ENCODE data around the gene ZNF771. TPM values are rescaled to one million over a fixed set of nuclear protein-coding genes. Genes with fewer than 3 reads are reported as not detected.

ZNF771 gene
- total and polyA plus RNA-seq, 12 donors: 3.8 to 23.2 (median 5.1) TPM

DNA sequence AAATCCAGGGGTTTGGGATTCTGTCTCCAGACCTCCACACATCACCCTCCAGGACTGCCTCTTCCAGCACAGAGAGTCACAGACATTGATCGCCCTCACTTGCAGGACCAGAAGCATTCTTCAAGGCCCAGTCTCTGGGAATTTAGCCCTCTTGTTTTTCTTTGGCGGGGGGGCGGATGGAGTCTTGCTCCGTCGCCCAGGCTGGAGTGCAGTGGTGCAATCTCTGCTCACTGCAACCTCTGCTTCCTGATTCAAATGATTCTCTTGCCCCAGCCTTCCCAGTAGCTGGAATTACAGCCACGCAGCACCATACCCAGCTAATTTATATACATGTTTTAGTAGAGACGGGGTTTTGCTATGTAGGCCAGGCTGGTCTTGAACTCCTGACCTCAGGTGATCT lies 56.7 kb downstream of the ZNF771 start:
- H3K4me1 ChIP-seq: peaks cover 0 to 22% (median 0%) of the 10 kb centered on the region in 9 donors
- no peak for ATAC-seq
- H3K4me3 ChIP-seq: no peak overlapping the region
- no peaks in the 10 kb centered on the region for H3K27me3 ChIP-seq
- H3K27ac ChIP-seq: no peak overlapping the region
- H3K9me3 ChIP-seq: no peaks in the 10 kb centered on the region
- TF ChIP-seq, protein P1, sequence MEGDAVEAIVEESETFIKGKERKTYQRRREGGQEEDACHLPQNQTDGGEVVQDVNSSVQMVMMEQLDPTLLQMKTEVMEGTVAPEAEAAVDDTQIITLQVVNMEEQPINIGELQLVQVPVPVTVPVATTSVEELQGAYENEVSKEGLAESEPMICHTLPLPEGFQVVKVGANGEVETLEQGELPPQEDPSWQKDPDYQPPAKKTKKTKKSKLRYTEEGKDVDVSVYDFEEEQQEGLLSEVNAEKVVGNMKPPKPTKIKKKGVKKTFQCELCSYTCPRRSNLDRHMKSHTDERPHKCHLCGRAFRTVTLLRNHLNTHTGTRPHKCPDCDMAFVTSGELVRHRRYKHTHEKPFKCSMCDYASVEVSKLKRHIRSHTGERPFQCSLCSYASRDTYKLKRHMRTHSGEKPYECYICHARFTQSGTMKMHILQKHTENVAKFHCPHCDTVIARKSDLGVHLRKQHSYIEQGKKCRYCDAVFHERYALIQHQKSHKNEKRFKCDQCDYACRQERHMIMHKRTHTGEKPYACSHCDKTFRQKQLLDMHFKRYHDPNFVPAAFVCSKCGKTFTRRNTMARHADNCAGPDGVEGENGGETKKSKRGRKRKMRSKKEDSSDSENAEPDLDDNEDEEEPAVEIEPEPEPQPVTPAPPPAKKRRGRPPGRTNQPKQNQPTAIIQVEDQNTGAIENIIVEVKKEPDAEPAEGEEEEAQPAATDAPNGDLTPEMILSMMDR (IDR thresholded peaks at IDR 0.05): no peak
- intact Hi-C loops (cut with DNase I): no loop called here
- DNase-seq: no peak
- WGBS, 2 donors: 89 to 90% methylated on average over 7 of the region's 7 CpGs
- H3K36me3 ChIP-seq: no peaks in the 10 kb centered on the region

Other genes with a start within 250 kb of the ZNF771 start
- 10 to 100 TPM in 3 of 10 donors, 1 to 10 TPM in 7; 3.3 to 54.6 (median 5.5) TPM for gene CORO1A, start 224.0 kb upstream of the ZNF771 start, total RNA-seq
- 10 to 100 TPM; 11.5 to 15.3 TPM for gene CORO1A, start 224.0 kb upstream of the ZNF771 start, polyA plus RNA-seq
- 10 to 100 TPM; 38.2 to 74.4 (median 55.8) TPM for gene BOLA2B, start 213.9 kb upstream of the ZNF771 start, total RNA-seq
- 100 to 1,000 TPM; 193 to 226 TPM for gene BOLA2B, start 213.9 kb upstream of the ZNF771 start, polyA plus RNA-seq
- gene SLX1A, start 213.7 kb upstream of the ZNF771 start, total RNA-seq: 10 to 100 TPM in 8 of 10 donors, 1 to 10 TPM in 2; 8.3 to 29.0 (median 17.7) TPM
- 10 to 100 TPM; 56.6 to 57.8 TPM for gene SLX1A, start 213.7 kb upstream of the ZNF771 start, polyA plus RNA-seq
- 10 to 100 TPM in 2 of 10 donors, 1 to 10 TPM in 7, under 1 TPM in 1; 0.59 to 14.5 (median 5.9) TPM for gene SULT1A3, start 208.4 kb upstream of the ZNF771 start, total RNA-seq
- gene SULT1A3, start 208.4 kb upstream of the ZNF771 start, polyA plus RNA-seq: 10 to 100 TPM in 1 of 2 donors, 1 to 10 TPM in 1; 9.8 to 35.0 TPM
- 1 to 10 TPM in 8 of 10 donors, not detected in 2; 2.5 to 8.2 (median 4.6) TPM for gene NPIPB13, start 159.1 kb upstream of the ZNF771 start, total RNA-seq
- 1 to 10 TPM; 2.0 to 9.8 TPM for gene NPIPB13, start 159.1 kb upstream of the ZNF771 start, polyA plus RNA-seq
- 10 to 100 TPM; 34.9 to 48.8 (median 38.8) TPM for gene CD2BP2, start 52.3 kb upstream of the ZNF771 start, total RNA-seq
- 10 to 100 TPM; 19.9 to 47.7 TPM for gene CD2BP2, start 52.3 kb upstream of the ZNF771 start, polyA plus RNA-seq
- 10 to 100 TPM; 18.0 to 27.7 (median 22.2) TPM for gene TBC1D10B, start 37.1 kb upstream of the ZNF771 start, total RNA-seq
- gene TBC1D10B, start 37.1 kb upstream of the ZNF771 start, polyA plus RNA-seq: 10 to 100 TPM; 25.1 to 30.0 TPM
- gene MYL11, start 32.8 kb upstream of the ZNF771 start, total RNA-seq: not detected
- gene MYL11, start 32.8 kb upstream of the ZNF771 start, polyA plus RNA-seq: 1 to 10 TPM in 1 of 2 donors, under 1 TPM in 1; 0.41 to 3.7 TPM
- gene SEPTIN1, start 25.0 kb upstream of the ZNF771 start, total RNA-seq: 1 to 10 TPM in 9 of 10 donors, under 1 TPM in 1; 0.97 to 6.8 (median 1.4) TPM
- gene SEPTIN1, start 25.0 kb upstream of the ZNF771 start, polyA plus RNA-seq: 1 to 10 TPM in 1 of 2 donors, under 1 TPM in 1; 0.78 to 3.4 TPM
- 1 to 10 TPM; 3.2 to 6.6 (median 5.4) TPM for gene ZNF48, start 12.2 kb upstream of the ZNF771 start, total RNA-seq
- 1 to 10 TPM; 2.2 to 8.0 TPM for gene ZNF48, start 12.2 kb upstream of the ZNF771 start, polyA plus RNA-seq
- gene DCTPP1, start 22.4 kb downstream of the ZNF771 start, total RNA-seq: 10 to 100 TPM; 22.8 to 39.9 (median 29.7) TPM
- gene DCTPP1, start 22.4 kb downstream of the ZNF771 start, polyA plus RNA-seq: 10 to 100 TPM; 12.0 to 42.6 TPM
- 10 to 100 TPM; 23.5 to 49.3 (median 29.3) TPM for gene SEPHS2, start 38.3 kb downstream of the ZNF771 start, total RNA-seq
- gene SEPHS2, start 38.3 kb downstream of the ZNF771 start, polyA plus RNA-seq: 10 to 100 TPM; 17.3 to 47.0 TPM
- gene ITGAL, start 65.1 kb downstream of the ZNF771 start, total RNA-seq: 10 to 100 TPM in 1 of 10 donors, 1 to 10 TPM in 7, under 1 TPM in 2; 0.79 to 18.2 (median 1.9) TPM
- 1 to 10 TPM in 1 of 2 donors, under 1 TPM in 1; 0.52 to 1.2 TPM for gene ITGAL, start 65.1 kb downstream of the ZNF771 start, polyA plus RNA-seq
- gene ZNF768, start 119.0 kb downstream of the ZNF771 start, total RNA-seq: 10 to 100 TPM; 36.0 to 71.7 (median 43.3) TPM
- gene ZNF768, start 119.0 kb downstream of the ZNF771 start, polyA plus RNA-seq: 10 to 100 TPM; 51.8 to 75.1 TPM
- 10 to 100 TPM in 7 of 10 donors, 1 to 10 TPM in 3; 8.5 to 14.3 (median 10.7) TPM for gene ZNF747, start 127.3 kb downstream of the ZNF771 start, total RNA-seq
- gene ZNF747, start 127.3 kb downstream of the ZNF771 start, polyA plus RNA-seq: 1 to 10 TPM; 8.5 to 9.2 TPM
- gene ZNF764, start 150.8 kb downstream of the ZNF771 start, total RNA-seq: 10 to 100 TPM in 5 of 10 donors, 1 to 10 TPM in 5; 6.3 to 15.3 (median 10.3) TPM
- gene ZNF764, start 150.8 kb downstream of the ZNF771 start, polyA plus RNA-seq: 10 to 100 TPM in 1 of 2 donors, 1 to 10 TPM in 1; 5.6 to 11.7 TPM
- 10 to 100 TPM in 7 of 10 donors, 1 to 10 TPM in 3; 6.3 to 16.2 (median 12.4) TPM for gene ZNF688, start 164.1 kb downstream of the ZNF771 start, total RNA-seq
- 10 to 100 TPM in 1 of 2 donors, 1 to 10 TPM in 1; 9.3 to 23.8 TPM for gene ZNF688, start 164.1 kb downstream of the ZNF771 start, polyA plus RNA-seq
- 1 to 10 TPM; 2.8 to 8.4 (median 5.4) TPM for gene ZNF785, start 178.1 kb downstream of the ZNF771 start, total RNA-seq
- gene ZNF785, start 178.1 kb downstream of the ZNF771 start, polyA plus RNA-seq: 1 to 10 TPM; 3.0 to 7.4 TPM
- gene ZNF689, start 202.8 kb downstream of the ZNF771 start, total RNA-seq: 1 to 10 TPM; 4.0 to 7.4 (median 5.6) TPM
- 1 to 10 TPM; 2.7 to 3.1 TPM for gene ZNF689, start 202.8 kb downstream of the ZNF771 start, polyA plus RNA-seq
- gene PRR14, start 243.4 kb downstream of the ZNF771 start, total RNA-seq: 10 to 100 TPM in 9 of 10 donors, 1 to 10 TPM in 1; 9.9 to 23.9 (median 16.7) TPM
- 10 to 100 TPM; 26.8 to 58.1 TPM for gene PRR14, start 243.4 kb downstream of the ZNF771 start, polyA plus RNA-seq